Measurements from ENCODE around the gene GJD4.

The GJD4 gene

DNA sequence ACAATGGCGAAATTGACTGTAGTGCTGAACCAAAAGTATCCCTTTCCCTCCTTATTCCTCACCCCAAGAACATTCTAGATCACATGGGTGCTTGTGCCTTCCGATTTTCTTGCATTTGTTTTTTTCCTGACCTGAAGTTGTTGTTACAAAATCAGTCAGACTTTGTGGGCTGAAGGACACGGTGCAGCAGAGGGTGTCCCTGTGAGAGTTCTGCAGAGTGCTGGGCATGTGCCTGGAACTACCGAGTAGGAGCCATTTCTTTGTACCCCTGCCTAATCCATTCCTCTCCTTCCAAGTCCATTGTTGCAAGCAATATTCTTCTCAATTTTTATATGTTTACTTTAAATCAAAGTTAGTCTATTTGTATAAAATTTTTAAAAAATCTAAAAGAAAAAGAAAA is 35.3 kb upstream of the GJD4 start:
- DNase-seq (ENCODE audit: low read depth): no peak
- TF ChIP-seq CTCF (IDR thresholded peaks at IDR 0.05; ENCODE audit: control insufficient read depth, extremely low read depth, insufficient read depth): no peak
- no peak overlapping the region for H3K4me3 ChIP-seq (ENCODE audit: low read depth, low read length)

GRCh38 chr10:35570397-35570796 is 34.7 kb upstream of the GJD4 start:
- TF ChIP-seq CTCF (IDR thresholded peaks at IDR 0.05; ENCODE audit: control insufficient read depth, extremely low read depth, insufficient read depth): no peak
- no peak for DNase-seq (ENCODE audit: low read depth)
- H3K4me3 ChIP-seq (ENCODE audit: low read depth, low read length): no peak overlapping the region

GRCh38 chr10:35572583-35572982 is 32.6 kb upstream of the GJD4 start:
- no peak for TF ChIP-seq CTCF (IDR thresholded peaks at IDR 0.05; ENCODE audit: control insufficient read depth, extremely low read depth, insufficient read depth)
- no peak overlapping the region for H3K4me3 ChIP-seq (ENCODE audit: low read depth, low read length)
- no peak for DNase-seq (ENCODE audit: low read depth)

DNA sequence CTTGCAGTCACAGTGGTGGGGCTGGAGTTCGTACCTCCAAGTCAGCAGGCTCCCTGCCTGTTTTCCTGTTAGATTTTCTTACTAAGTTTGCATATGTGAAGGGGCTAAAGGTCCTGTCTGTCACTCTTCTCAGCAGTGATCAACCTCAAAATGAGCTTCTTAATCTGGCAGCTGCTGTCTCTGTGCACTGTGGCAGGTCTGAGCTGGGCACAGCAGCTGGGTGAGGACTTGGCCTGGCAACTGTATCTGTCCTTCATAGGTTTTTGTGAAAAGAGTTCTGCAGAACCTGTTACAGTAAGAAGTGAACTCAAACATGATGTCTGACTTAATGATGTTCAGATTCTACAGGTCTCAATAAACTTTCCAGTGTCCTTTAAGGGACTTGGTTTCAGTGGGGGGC is 31.3 kb upstream of the GJD4 start:
- DNase-seq (ENCODE audit: low read depth): no peak
- no peak for TF ChIP-seq CTCF (IDR thresholded peaks at IDR 0.05; ENCODE audit: control insufficient read depth, extremely low read depth, insufficient read depth)
- no peak overlapping the region for H3K4me3 ChIP-seq (ENCODE audit: low read depth, low read length)

GRCh38 chr10:35574924-35575352 is 30.2 kb upstream of the GJD4 start:
- no peak for DNase-seq (ENCODE audit: low read depth)
- no peak overlapping the region for H3K4me3 ChIP-seq (ENCODE audit: low read depth, low read length)
- peak; percentile 11; the same call in 1 of the 2 replicates for TF ChIP-seq CTCF (IDR thresholded peaks at IDR 0.05; ENCODE audit: control insufficient read depth, extremely low read depth, insufficient read depth)

DNA sequence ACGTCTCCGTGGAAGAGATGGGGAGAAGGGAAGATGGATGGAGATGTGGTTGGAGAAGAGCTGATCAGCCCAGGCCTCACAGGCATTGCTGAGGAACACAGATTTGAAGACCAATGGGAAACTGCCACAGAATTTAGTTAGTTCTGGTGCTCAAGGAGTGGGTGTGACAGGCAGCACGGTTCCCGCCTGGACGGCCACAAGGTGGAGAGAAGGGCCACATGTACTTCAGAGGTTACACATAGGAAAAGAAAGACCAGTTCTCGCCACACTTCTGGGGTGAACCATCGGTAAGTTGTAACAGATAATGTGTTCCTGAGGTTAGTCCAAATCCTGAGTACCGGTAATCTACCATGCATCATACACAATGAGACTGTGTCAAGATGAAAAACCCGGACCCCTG is 29.5 kb upstream of the GJD4 start:
- TF ChIP-seq CTCF (IDR thresholded peaks at IDR 0.05; ENCODE audit: control insufficient read depth, extremely low read depth, insufficient read depth): no peak
- H3K4me3 ChIP-seq (ENCODE audit: low read depth, low read length): no peak overlapping the region
- DNase-seq (ENCODE audit: low read depth): no peak

DNA sequence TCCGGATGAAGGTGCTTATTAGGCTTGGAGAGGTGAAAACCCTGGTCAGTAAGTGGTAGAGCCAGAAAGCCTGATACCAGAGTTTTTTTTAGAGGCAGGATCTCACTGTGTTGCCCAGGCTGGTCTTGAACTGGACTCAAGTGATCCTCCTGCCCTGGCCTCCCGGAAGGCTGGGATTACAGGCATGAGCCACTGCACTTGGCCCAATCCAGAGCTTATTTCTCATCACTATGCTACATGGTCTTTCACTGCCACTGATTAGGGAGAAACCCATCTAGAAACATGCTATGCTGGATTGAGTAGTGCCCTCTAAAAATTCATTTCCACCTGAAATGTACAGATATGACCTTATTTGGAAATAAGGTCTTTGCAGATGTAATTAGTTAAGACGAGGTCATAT is 28.4 kb upstream of the GJD4 start:
- no peak for TF ChIP-seq CTCF (IDR thresholded peaks at IDR 0.05; ENCODE audit: control insufficient read depth, extremely low read depth, insufficient read depth)
- DNase-seq (ENCODE audit: low read depth): no peak
- no peak overlapping the region for H3K4me3 ChIP-seq (ENCODE audit: low read depth, low read length)

All from LNCaP clone FGC (cell line).